Subcutaneous adipose tissue (tissue), 4 donors: ENCODE data around the gene CCDC102A. TPM values are rescaled to one million over a fixed set of nuclear protein-coding genes. Genes with fewer than 3 reads are reported as not detected.

ENCODE experiments used
- CTCF ChIP-seq: fragments of 450-650 bp; IDR thresholded peaks from one replicate; pipeline ENCODE4 v1.5.1; 2016; ENCODE audit warnings: low read depth, mild to moderate bottlenecking, control low read depth, antibody characterized with exemption, moderate library complexity
- total RNA-seq, 4 donors: library from RNA; depleted of rRNA; stranded (reverse); fragments of >200 nt; gene quantifications; one replicate each; pipeline ENCODE4 v1.1.0, GENCODE V29; 2016

CCDC102A gene
- total RNA-seq, 4 donors from 2014 or later, result 5.5 to 7.0 (median 6.2) TPM

GRCh38 chr16:57471209-57471608 lies 65.2 kb downstream of the CCDC102A start:
- TF ChIP-seq CTCF, result no peak

- no peak for TF ChIP-seq CTCF
These were observed 65.7 kb downstream of the CCDC102A start for GRCh38 chr16:57470711-57471110.

- no peak for TF ChIP-seq CTCF
These were observed 66.4 kb downstream of the CCDC102A start for GRCh38 chr16:57469917-57470470.

GRCh38 chr16:57469046-57469445 lies 67.3 kb downstream of the CCDC102A start:
- no peak for TF ChIP-seq CTCF

- TF ChIP-seq CTCF, result no peak
These were observed 68.0 kb downstream of the CCDC102A start for GRCh38 chr16:57468346-57468745.

GRCh38 chr16:57464523-57464922 lies 71.8 kb downstream of the CCDC102A start:
- no peak for TF ChIP-seq CTCF

GRCh38 chr16:57462978-57463362 lies 73.4 kb downstream of the CCDC102A start:
- no peak for TF ChIP-seq CTCF
